HG03439 (cell line): ENCODE data around the gene ST7.
A peak's percentile ranks its signal among the peaks of the same experiment; 100 is the strongest.

Experiments
- ATAC-seq: cut with Tn5 transposase; IDR thresholded peaks from one replicate; pipeline ENCODE4 v1.9.1; 2021; ENCODE audit warnings: mild to moderate bottlenecking, moderate library complexity; ENCODE audit not compliant: unreplicated experiment

The ST7 gene

GRCh38 chr7:117087639-117088396, 134.5 kb downstream of the ST7 start:
- no peak for ATAC-seq

- no peak for ATAC-seq
These were observed 135.4 kb downstream of the ST7 start for GRCh38 chr7:117088623-117089194.

- ATAC-seq = no peak
These were observed 137.5 kb downstream of the ST7 start for GRCh38 chr7:117090791-117091190.

DNA sequence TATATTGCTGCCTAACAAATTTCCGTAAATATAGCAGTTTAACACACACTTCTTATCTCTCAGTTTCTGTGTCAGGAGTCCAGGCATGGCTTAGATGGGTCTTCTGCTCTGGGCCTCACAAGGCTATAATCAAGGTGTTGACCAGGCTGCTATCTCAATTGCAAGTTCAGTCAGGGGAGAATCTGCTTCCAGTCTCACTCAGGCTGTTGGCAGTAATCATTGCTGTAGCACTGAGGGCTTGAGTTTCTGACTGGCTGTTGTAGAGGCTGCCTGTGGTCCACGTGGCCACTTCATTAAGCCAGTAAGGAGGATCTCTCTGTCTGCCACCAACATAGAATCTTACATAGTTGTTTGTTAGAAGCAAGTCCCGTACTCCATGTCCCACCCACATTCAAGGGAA, 138.4 kb downstream of the ST7 start:
- ATAC-seq = no peak

GRCh38 chr7:117092785-117093184, 139.5 kb downstream of the ST7 start:
- ATAC-seq = no peak

GRCh38 chr7:117094457-117094856, 141.2 kb downstream of the ST7 start:
- no peak for ATAC-seq

- no peak for ATAC-seq
These were observed 141.8 kb downstream of the ST7 start for GRCh38 chr7:117095055-117095454.

DNA sequence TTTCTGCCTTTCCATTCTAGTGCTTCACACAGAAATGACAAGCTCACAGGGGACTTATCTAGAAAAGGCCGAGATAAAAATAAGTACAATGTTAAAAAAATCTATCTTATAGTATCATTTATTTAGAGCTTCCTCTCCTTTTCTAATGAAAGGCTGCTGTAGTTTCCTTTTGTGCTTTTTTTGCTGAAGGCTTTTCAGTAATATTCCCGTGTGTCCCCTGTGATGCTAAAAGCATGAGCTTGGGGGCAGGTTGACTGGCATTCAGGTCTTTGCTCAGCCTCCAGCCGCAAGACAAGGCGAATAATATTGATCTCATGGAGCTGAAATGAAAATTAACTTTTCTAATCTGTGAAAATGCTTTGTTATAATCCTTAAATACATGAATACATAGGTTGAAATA, 143.0 kb downstream of the ST7 start:
- ATAC-seq = no peak

DNA sequence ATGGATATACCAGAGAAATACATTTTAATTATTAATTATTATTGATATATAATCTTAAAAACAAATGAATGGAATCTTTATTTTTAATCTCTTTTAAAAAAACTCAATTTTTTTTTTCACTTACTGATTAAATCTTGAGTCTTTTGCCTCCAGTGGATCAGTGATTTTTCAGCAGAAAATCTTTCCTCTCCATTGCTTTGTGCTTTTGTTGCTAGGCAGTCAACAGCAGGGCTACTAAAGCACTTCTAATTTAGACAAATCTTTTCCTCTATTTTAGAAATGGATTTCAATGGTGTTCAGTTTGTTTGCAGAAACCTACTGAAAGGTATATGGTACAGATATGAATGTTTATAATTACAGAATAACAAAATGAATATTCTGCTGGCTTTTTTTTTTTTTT, 143.6 kb downstream of the ST7 start:
- no peak for ATAC-seq

- ATAC-seq = no peak
These were observed 144.6 kb downstream of the ST7 start for GRCh38 chr7:117097860-117098259.

DNA sequence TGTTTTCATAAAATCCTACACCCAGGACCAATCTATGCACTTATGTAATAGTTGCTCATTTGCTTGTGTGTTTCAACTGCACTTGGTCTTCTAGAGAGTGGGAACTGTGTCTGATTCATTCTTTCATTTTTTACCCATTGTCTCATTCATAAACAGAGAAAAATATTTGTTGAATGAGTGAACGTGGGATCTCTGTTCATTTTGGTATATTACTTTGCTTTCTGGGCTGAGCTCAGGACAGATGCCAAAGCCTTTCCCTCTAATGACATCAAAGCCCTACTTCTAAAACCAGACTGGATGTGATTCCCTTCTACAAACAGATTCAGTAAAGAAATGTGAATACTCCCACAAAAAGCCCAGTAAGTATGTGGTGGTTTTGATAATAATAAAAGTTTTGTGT, 145.2 kb downstream of the ST7 start:
- ATAC-seq = no peak

GRCh38 chr7:117101026-117101425, 147.7 kb downstream of the ST7 start:
- ATAC-seq = no peak

GRCh38 chr7:117110480-117111315, 157.4 kb downstream of the ST7 start:
- peak; percentile 96 for ATAC-seq

DNA sequence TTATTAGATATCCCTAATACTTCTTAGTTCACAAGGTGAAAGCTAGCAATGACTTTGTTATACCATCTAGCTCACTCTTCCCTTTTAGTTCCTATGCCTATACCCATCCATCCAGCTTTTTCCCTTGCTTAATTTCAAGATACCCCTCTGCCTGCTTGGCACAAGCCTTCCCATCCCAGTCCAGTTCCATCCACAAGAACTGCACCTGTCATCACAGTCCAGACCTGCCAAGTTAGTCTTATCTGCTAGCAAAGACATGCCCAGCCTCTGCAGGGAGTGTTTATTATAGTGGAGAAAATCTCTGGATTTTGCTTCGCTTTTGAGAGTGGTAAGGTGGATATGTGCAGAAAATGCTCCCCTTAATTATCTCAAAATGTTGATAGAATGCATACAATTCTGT, 158.2 kb downstream of the ST7 start:
- no peak for ATAC-seq

DNA sequence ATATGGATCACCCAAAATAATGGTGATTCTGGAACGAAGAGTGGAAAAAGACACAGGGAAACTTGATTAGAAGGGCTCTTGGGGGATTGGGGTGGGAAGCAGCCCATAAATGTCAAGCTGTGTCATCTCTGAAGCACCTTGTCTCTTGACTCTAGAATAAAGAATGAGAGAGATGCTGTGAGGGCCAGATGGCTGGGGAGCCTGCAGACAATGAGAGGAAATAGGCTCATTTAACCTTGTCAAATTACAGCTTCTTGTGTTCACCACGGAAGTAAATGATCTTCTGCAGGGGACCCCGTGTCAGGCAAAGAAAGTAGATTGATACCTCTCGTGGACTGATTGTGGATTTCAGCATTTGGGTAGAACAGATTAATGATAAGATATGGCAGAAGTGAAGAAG, 159.3 kb downstream of the ST7 start:
- no peak for ATAC-seq

DNA sequence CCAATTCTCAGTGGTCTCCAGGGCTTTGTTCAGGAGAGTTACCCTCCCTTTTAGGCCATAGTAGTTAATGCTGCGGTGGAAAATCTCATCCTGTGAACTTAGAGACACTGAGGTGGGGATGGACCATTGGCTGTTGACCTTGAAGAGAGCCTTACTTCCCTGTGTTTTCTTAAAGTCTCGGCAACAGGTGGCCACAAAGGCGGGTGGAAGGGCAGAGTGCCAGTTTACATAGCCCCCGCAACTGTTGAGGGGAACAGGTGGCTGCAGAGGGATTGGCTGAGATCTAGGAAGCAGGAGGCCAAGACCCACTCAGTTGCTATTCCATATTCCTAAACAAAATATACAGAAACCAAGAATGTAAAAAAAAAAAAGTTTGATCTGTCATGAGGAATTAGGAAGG, 160.6 kb downstream of the ST7 start:
- ATAC-seq = no peak

- ATAC-seq = no peak
These were observed 161.0 kb downstream of the ST7 start for GRCh38 chr7:117114272-117114671.

DNA sequence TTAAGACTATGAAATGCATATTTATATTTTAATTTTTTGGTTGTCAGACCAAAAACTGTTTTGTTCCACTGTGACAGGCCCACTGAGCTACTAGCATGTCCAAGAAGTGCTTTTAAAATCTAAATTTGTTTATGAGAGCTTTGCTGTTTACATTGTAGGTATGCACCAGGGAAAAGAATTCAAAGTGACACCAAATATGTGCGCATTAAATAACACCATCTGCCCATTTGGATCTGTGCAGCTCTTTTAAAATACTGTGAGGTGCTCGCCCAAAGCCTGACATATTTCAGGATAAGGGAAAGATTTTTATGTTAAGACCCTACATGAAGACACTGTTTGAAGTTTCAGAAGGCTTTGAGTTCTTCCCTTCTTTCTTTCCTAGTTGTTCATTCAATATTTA, 162.9 kb downstream of the ST7 start:
- ATAC-seq = no peak

GRCh38 chr7:117117172-117117571, 163.9 kb downstream of the ST7 start:
- no peak for ATAC-seq

DNA sequence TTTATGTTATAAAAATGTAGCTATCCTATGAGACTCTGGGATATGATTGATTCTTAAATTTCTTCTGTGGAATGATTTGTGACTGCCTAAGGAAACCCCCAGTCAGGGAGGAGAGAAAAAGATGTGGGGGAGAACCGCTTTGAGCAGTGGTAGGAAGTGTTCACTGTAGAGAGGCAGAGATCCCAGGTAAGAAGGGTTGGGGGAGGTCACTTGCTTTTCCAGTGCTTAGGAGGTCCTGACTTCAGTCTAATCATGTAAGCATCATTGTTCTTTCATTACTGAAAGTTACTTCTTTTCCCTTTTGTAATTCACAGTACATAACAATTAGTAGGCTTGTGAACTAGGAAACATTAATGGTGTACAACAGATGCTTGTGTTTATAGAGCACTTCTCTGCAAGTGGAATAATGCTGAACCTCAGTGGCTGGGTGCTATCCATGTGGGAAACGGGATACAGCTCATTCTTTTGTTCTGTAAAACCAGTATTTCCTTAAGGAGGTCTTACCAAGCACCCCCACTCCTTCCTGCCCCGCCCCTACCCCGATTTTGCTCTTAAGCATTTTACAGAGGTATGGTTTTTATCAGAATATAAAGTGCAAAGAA, 165.4 kb downstream of the ST7 start:
- ATAC-seq = no peak

GRCh38 chr7:117119192-117119924, 166.1 kb downstream of the ST7 start:
- peak; percentile 52 for ATAC-seq
